Stimulated activated CD8-positive, alpha-beta memory T cell treated with anti-CD3 and anti-CD28 coated beads, Interleukin-12 subunit alpha, Interleukin-12 subunit beta, amount 100 ng/mL, for 24 hours (primary cell): ENCODE results near the gene HDDC3.
A peak's percentile ranks its signal among the peaks of the same experiment; 100 is the strongest.
"Not testable (repeated sequence)": the region's sequence is repeated elsewhere in the genome, so short reads cannot be mapped to it uniquely, and the experiment has no call there.

Source experiments
- DNase-seq: peaks from one replicate; pipeline ENCODE4 v3.0.0-alpha.2; 2020; ENCODE audit errors: extremely low read depth

Gene HDDC3

GRCh38 chr15:90909976-90910375 lies 22.4 kb downstream of the HDDC3 start:
- no peak for DNase-seq

GRCh38 chr15:90909449-90909848 lies 22.9 kb downstream of the HDDC3 start:
- DNase-seq: not testable (repeated sequence)

GRCh38 chr15:90907838-90908507 lies 24.4 kb downstream of the HDDC3 start:
- DNase-seq: no peak

- no peak for DNase-seq
Observed at GRCh38 chr15:90907051-90907660, 25.2 kb downstream of the HDDC3 start.

- no peak for DNase-seq
Observed at GRCh38 chr15:90906181-90906849, 26.0 kb downstream of the HDDC3 start.

- no peak for DNase-seq
Observed at GRCh38 chr15:90905306-90906180, 26.8 kb downstream of the HDDC3 start.

- DNase-seq: no peak
Observed at GRCh38 chr15:90904746-90905145, 27.6 kb downstream of the HDDC3 start.

GRCh38 chr15:90903733-90904536 lies 28.4 kb downstream of the HDDC3 start:
- no peak for DNase-seq

- DNase-seq: peak; percentile 61
Observed at GRCh38 chr15:90902840-90903732, 29.3 kb downstream of the HDDC3 start, which contains the start of gene MAN2A2. Gene MAN2A2 (plus strand): TSS chr15:90903302. CDS start chr15:90904208, 906 bp downstream.

- DNase-seq: peak; percentile 47
Observed at GRCh38 chr15:90902040-90902839, 30.1 kb downstream of the HDDC3 start.

- DNase-seq: no peak
Observed at GRCh38 chr15:90901175-90902039, 30.9 kb downstream of the HDDC3 start.

GRCh38 chr15:90897131-90897655 lies 35.2 kb downstream of the HDDC3 start:
- DNase-seq: not testable (repeated sequence)

GRCh38 chr15:90895571-90896117 lies 36.7 kb downstream of the HDDC3 start:
- no peak for DNase-seq

- DNase-seq: no peak
Observed at GRCh38 chr15:90893175-90894090, 38.9 kb downstream of the HDDC3 start.

- DNase-seq: no peak
Observed at GRCh38 chr15:90892498-90893174, 39.7 kb downstream of the HDDC3 start.

GRCh38 chr15:90892023-90892422 lies 40.3 kb downstream of the HDDC3 start:
- no peak for DNase-seq
